Spleen (tissue), 11 donors: ENCODE results near the gene ANO7. TPM values are rescaled to one million over a fixed set of nuclear protein-coding genes. Genes with fewer than 3 reads are reported as not detected.

Experiments used
- DNase-seq: peaks from one replicate; pipeline ENCODE4 v3.0.0-alpha.2; 2020
- H3K27ac ChIP-seq, 8 donors: fragments of 200-600 bp; sonication (generic) in 7 of 8; 1 replicate in 4 of 8; 2 replicates in 4 of 8; pipeline versions ENCODE4 v1.5.0 to v1.8.0; 2016 to 2021; ENCODE audit warnings: inconsistent platforms in 4 of 8, mild to moderate bottlenecking in 4 of 8, moderate library complexity in 1 of 8
- H3K27me3 ChIP-seq, 7 donors: fragments of 200-600 bp; sonication (generic) in 6 of 7; replicated peaks in 1 of 7; 1 replicate in 4 of 7; 2 replicates in 3 of 7; pipeline versions ENCODE4 v1.5.0 to v1.8.0; 2016 to 2021; ENCODE audit warnings: inconsistent platforms in 3 of 7, mild to moderate bottlenecking in 1 of 7
- H3K36me3 ChIP-seq, 6 donors: fragments of 200-600 bp; sonication (generic) in 5 of 6; 1 replicate in 4 of 6; 2 replicates in 2 of 6; pipeline versions ENCODE4 v1.5.0 to v1.8.0; 2016 to 2021; ENCODE audit warnings: inconsistent platforms in 2 of 6
- H3K4me1 ChIP-seq, 6 donors: fragments of 200-600 bp; sonication (generic) in 5 of 6; 1 replicate in 3 of 6; 2 replicates in 3 of 6; pipeline versions ENCODE4 v1.5.0 to v1.8.0; 2016 to 2021; ENCODE audit warnings: inconsistent platforms in 3 of 6
- H3K4me3 ChIP-seq, 8 donors: fragments of 200-600 bp; sonication (generic) in 7 of 8; 1 replicate in 4 of 8; 2 replicates in 4 of 8; pipeline versions ENCODE4 v1.5.0 to v1.8.0; 2016 to 2021; ENCODE audit warnings: inconsistent platforms in 4 of 8, mild to moderate bottlenecking in 4 of 8, moderate library complexity in 2 of 8
- H3K9me3 ChIP-seq, 8 donors: fragments of 200-600 bp; sonication (generic) in 7 of 8; 1 replicate in 4 of 8; 2 replicates in 4 of 8; pipeline versions ENCODE4 v1.5.0 to v1.8.0; 2016 to 2021; ENCODE audit warnings: inconsistent platforms in 4 of 8
- CTCF ChIP-seq, 11 experiments: fragments of 200-600 bp in 7 of 11; fragments of 450-650 bp in 4 of 11; sonication (generic) in 4 of 11; IDR thresholded peaks in 8 of 11; conservative IDR thresholded peaks in 3 of 11; 1 replicate in 7 of 11; 2 replicates in 4 of 11; pipeline versions ENCODE4 v1.4.0 to v1.8.0; 2016 to 2021; ENCODE audit warnings: antibody characterized with exemption in 11 of 11, inconsistent platforms in 4 of 11, mild to moderate bottlenecking in 1 of 11
- POLR2A ChIP-seq, 3 donors: fragments of 450-650 bp; IDR thresholded peaks; one replicate each; pipeline ENCODE4 v1.5.1; 2017; ENCODE audit warnings: antibody characterized with exemption in 3 of 3, mild to moderate bottlenecking in 1 of 3
- POLR2AphosphoS5 ChIP-seq, 3 donors: sonication (generic); formaldehyde crosslinking; IDR thresholded peaks; one replicate each; pipeline ENCODE4 v1.5.1; 2017; ENCODE audit warnings: antibody characterized with exemption in 3 of 3
- WGBS, 5 donors: extraction: QIAGEN DNeasy Blood & Tissue Kit in 3 of 5; methylation state at CpG; one replicate each; pipeline versions ENCODE4 v1.1.5 to v1.1.7; 2013 to 2018; 5-methylcytosine and 5-hydroxymethylcytosine counted together
- intact Hi-C: fragments of 100-400 bp; cut with DNase I; formaldehyde crosslinking; loops from one replicate; pipeline ENCODE4 v1.15.0; 2023; ENCODE audit warnings: low total_unique reads
- polyA plus RNA-seq, 3 donors: library from polyadenylated mRNA; stranded (reverse); fragments of 200-250 nt; gene quantifications; one replicate each; pipeline ENCODE4 v1.2.1, GENCODE V29; 2013
- total RNA-seq, 7 donors: library from RNA; depleted of rRNA in 3 of 7; stranded (reverse); fragments of >200 nt in 3 of 7; fragmentation: NEBNext Ultra II Directional in 4 of 7; extraction: Animal tissue kit (Norgen Biotek cat#: 25700) in 4 of 7; gene quantifications; one replicate each; pipeline versions ENCODE4 v1.1.0 to v1.2.1, GENCODE V29; 2016 to 2021
- donor health status: healthy with polysubstance abuse.
- donor health status: DM: no; HTN: no; CAD: no; lungs with moderate emphysema.
- donor health status: DM: no; HTN: no; CAD: no.
- donor health status: Bipolar disorder and iron deficiency.
- donor health status: healthy.
- donor health status: DM: no; HTN: no; CAD: no.
- donor health status: DM: yes; HTN: yes; CAD: no.

The ANO7 gene
- total and polyA plus RNA-seq, 10 donors: 0.46 to 3.5 (median 2.4) TPM

DNA sequence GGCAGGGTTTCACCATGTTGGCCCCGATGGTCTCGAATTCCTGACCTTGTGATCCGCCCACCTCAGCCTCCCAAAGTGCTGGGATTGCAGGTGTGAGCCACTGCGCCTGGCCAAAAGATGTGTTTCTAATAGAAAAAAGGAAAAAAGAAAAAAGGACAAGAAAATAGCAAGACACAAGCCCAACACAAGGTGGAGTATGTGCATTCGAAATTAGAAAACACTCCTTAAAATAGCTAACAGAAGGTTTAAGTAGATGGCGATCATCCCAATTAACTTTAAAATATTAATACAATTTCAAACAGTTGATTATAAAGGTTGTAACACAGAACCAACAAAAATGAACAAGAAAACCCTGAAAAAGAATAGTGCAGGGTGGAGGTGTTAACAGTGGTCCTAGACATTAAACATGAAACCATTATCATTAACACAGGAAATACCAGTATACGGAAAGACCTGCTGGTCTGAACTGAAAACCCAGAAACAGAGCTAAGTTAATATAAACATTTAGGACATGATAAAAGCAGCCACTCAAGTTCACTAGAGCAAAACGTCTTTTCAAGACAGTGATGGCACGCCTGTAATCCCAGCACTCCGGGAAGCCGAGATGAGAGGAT, 69.0 kb downstream of the ANO7 start:
- TF ChIP-seq POLR2AphosphoS5 (IDR thresholded peaks at IDR 0.05) (no peak), POLR2A (IDR thresholded peaks at IDR 0.05) (no peak), CTCF (IDR thresholded peaks at IDR 0.05 in 8 of 11, conservative IDR thresholded peaks at IDR 0.05 in 3 of 11) (peak in 1 of 11 experiments; percentile 31)
- DNase-seq: no peak
- Histone ChIP-seq H3K4me1 (peaks cover 0 to 26% (median 2%) of the 10 kb centered on the region in 6 donors), H3K9me3 (no peaks in the 10 kb centered on the region), H3K4me3 (no peak overlapping the region), H3K27ac (no peak overlapping the region), H3K36me3 (peaks cover 2 to 100% (median 84%) of the 10 kb centered on the region in 6 donors), H3K27me3 (no peaks in the 10 kb centered on the region)
- 85 to 90% (median 88%) methylated on average over 11 of the region's 11 CpGs for WGBS, 5 donors
- intact Hi-C loops: no loop called here

GRCh38 chr2:241258505-241259280, 70.2 kb downstream of the ANO7 start:
- no peak overlapping the region for H3K27ac ChIP-seq
- no peaks in the 10 kb centered on the region for H3K9me3 ChIP-seq
- peaks cover 0 to 26% (median 2%) of the 10 kb centered on the region in 6 donors for H3K4me1 ChIP-seq
- intact Hi-C loops: no loop called here
- 58 to 76% (median 66%) methylated on average over 8 of the region's 8 CpGs for WGBS, 5 donors
- H3K36me3 ChIP-seq: peaks cover 6 to 100% (median 84%) of the 10 kb centered on the region in 6 donors
- no peak overlapping the region for H3K4me3 ChIP-seq
- H3K27me3 ChIP-seq: no peaks in the 10 kb centered on the region
- TF ChIP-seq CTCF (IDR thresholded peaks at IDR 0.05 in 8 of 11, conservative IDR thresholded peaks at IDR 0.05 in 3 of 11): no peak
- no peak for TF ChIP-seq POLR2A (IDR thresholded peaks at IDR 0.05)
- TF ChIP-seq POLR2AphosphoS5 (IDR thresholded peaks at IDR 0.05): no peak
- DNase-seq: no peak

GRCh38 chr2:241260911-241261310, 72.4 kb downstream of the ANO7 start:
- Histone ChIP-seq H3K4me1 (peaks cover 0 to 26% (median 2%) of the 10 kb centered on the region in 6 donors), H3K4me3 (no peak overlapping the region), H3K9me3 (no peaks in the 10 kb centered on the region), H3K36me3 (peaks cover 6 to 100% (median 82%) of the 10 kb centered on the region in 6 donors), H3K27me3 (no peaks in the 10 kb centered on the region), H3K27ac (no peak overlapping the region)
- WGBS, 5 donors: 93 to 96% (median 96%) methylated on average over 3 of the region's 3 CpGs
- TF ChIP-seq CTCF (IDR thresholded peaks at IDR 0.05 in 8 of 11, conservative IDR thresholded peaks at IDR 0.05 in 3 of 11) (no peak), POLR2A (IDR thresholded peaks at IDR 0.05) (no peak), POLR2AphosphoS5 (IDR thresholded peaks at IDR 0.05) (no peak)
- intact Hi-C loops: no loop called here
- no peak for DNase-seq

- DNase-seq: no peak
- intact Hi-C loops: no loop called here
- Histone ChIP-seq H3K9me3 (no peaks in the 10 kb centered on the region), H3K4me3 (no peak overlapping the region), H3K36me3 (peaks cover 6 to 100% (median 82%) of the 10 kb centered on the region in 6 donors), H3K4me1 (peaks cover 0 to 26% (median 2%) of the 10 kb centered on the region in 6 donors), H3K27me3 (no peaks in the 10 kb centered on the region), H3K27ac (no peak overlapping the region)
- TF ChIP-seq CTCF (IDR thresholded peaks at IDR 0.05 in 8 of 11, conservative IDR thresholded peaks at IDR 0.05 in 3 of 11) (no peak), POLR2AphosphoS5 (IDR thresholded peaks at IDR 0.05) (peak in 1 of 3 donors; percentile 17)
- 82 to 93% (median 87%) methylated on average over 4 of the region's 4 CpGs for WGBS, 5 donors
Observed at GRCh38 chr2:241261628-241262027, 73.2 kb downstream of the ANO7 start.
